KMS-11 (cell line): ENCODE data around the gene ITPR3.
"Not testable (repeated sequence)": the region's sequence is repeated elsewhere in the genome, so short reads cannot be mapped to it uniquely, and the experiment has no call there.

Source experiments
- H2AFZ ChIP-seq: fragments of 200-600 bp; sonication (generic); 2 replicates; pipeline ENCODE4 v1.6.1; 2016; ENCODE audit warnings: antibody characterized with exemption, mixed run types, low read depth
- H3K27ac ChIP-seq: fragments of 200-600 bp; sonication (generic); 2 replicates; pipeline ENCODE4 v1.6.1; 2016; ENCODE audit warnings: mild to moderate bottlenecking, mixed run types
- H3K27me3 ChIP-seq: fragments of 200-600 bp; sonication (generic); 2 replicates; pipeline ENCODE4 v1.6.1; 2017; ENCODE audit warnings: mild to moderate bottlenecking, low read depth, mixed run types, moderate library complexity; ENCODE audit not compliant: insufficient read depth
- H3K36me3 ChIP-seq: fragments of 200-600 bp; sonication (generic); 2 replicates; pipeline ENCODE4 v1.6.1; 2017; ENCODE audit warnings: mild to moderate bottlenecking, mixed run types; ENCODE audit not compliant: insufficient read depth
- H3K4me1 ChIP-seq: fragments of 200-600 bp; sonication (generic); 2 replicates; pipeline ENCODE4 v1.6.1; 2016; ENCODE audit warnings: mild to moderate bottlenecking, low read depth, mixed run types; ENCODE audit not compliant: poor library complexity, severe bottlenecking
- H3K4me2 ChIP-seq: fragments of 200-600 bp; sonication (generic); 2 replicates; pipeline ENCODE4 v1.7.0; 2016; ENCODE audit warnings: mild to moderate bottlenecking, mixed run types
- H3K4me3 ChIP-seq: fragments of 200-600 bp; sonication (generic); IDR thresholded peaks from 2 replicates; pipeline ENCODE4 v1.6.1; 2017; ENCODE audit warnings: low read depth, low read length, mixed read lengths; ENCODE audit not compliant: insufficient read depth
- H3K79me2 ChIP-seq: fragments of 200-600 bp; sonication (generic); 2 replicates; pipeline ENCODE4 v1.6.1; 2016; ENCODE audit warnings: low read depth, mixed run types; ENCODE audit not compliant: insufficient read depth
- H3K9ac ChIP-seq: fragments of 200-600 bp; sonication (generic); 2 replicates; pipeline ENCODE4 v1.6.1; 2016; ENCODE audit warnings: mild to moderate bottlenecking, mixed run types
- H4K20me1 ChIP-seq: fragments of 200-600 bp; sonication (generic); 2 replicates; pipeline ENCODE4 v1.6.1; 2016; ENCODE audit warnings: mild to moderate bottlenecking, mixed run types; ENCODE audit not compliant: insufficient read depth
- TF ChIP-seq, protein P1 (sequence below): fragments of 200-600 bp; sonication (generic); conservative IDR thresholded peaks from 2 replicates; pipeline ENCODE4 v1.6.1; 2017; ENCODE audit warnings: low read depth, mild to moderate bottlenecking, antibody characterized with exemption, low read length, moderate library complexity, mixed read lengths

The ITPR3 gene

DNA sequence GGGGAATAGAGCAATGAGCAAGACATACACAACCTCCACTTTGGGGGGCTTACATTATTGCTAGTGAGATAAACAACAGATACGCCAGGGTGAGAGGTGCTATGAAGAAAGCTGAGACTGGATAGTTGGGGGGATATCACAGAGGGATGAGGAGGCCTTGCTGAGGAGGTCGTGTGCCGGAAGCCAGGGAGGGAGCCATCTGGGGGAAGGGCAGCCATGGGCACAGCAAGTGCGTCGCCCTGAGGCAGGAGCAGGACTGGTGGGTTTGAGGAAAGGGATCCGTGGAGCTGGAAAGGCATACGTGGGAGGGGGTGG lies 28.9 kb upstream of the ITPR3 start:
- TF ChIP-seq, protein P1, sequence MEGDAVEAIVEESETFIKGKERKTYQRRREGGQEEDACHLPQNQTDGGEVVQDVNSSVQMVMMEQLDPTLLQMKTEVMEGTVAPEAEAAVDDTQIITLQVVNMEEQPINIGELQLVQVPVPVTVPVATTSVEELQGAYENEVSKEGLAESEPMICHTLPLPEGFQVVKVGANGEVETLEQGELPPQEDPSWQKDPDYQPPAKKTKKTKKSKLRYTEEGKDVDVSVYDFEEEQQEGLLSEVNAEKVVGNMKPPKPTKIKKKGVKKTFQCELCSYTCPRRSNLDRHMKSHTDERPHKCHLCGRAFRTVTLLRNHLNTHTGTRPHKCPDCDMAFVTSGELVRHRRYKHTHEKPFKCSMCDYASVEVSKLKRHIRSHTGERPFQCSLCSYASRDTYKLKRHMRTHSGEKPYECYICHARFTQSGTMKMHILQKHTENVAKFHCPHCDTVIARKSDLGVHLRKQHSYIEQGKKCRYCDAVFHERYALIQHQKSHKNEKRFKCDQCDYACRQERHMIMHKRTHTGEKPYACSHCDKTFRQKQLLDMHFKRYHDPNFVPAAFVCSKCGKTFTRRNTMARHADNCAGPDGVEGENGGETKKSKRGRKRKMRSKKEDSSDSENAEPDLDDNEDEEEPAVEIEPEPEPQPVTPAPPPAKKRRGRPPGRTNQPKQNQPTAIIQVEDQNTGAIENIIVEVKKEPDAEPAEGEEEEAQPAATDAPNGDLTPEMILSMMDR = no peak
- H3K79me2 ChIP-seq = no peaks in the 10 kb centered on the region

DNA sequence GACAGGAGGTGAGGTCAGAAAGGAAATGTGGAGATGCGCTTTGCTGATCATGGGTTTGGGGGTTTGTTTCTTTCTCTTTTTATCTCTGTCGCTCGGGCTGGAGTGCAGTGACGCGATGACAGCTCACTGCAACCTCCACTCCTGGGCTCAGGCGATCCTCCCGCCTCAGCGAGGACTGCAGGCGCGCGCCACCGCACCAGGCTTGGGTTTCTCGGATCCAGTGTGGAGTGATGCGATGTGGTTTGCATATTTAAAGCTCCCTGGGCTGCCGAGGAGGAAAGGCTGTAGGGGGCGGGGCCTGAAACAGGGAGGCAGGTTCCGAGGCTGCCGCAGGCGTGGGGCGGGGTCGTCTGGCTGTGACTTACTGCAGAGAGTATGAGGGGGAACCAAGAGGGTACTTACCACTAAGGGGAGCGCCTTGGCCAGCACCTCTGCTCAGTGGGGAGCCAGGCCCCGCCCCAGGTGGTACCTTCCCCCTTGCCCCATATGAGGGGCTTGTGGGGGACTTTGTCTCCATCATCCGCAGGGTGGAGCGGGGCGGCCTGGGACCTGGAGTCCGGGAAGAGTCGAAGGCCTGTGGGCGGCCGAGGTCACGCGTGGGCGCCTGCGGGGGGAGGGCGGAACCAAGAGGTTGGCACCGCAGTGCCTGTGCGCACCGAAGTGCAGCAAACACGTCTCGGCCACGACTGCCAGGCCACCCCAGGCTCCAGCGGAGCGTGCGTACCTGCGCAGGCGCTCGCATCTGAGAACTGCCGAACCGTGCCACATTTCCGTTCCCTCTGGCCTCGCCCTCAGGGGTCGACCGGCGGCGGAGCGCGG lies 28.3 kb upstream of the ITPR3 start:
- Histone ChIP-seq H3K36me3 (no peaks in the 10 kb centered on the region), H3K4me3 (no peak overlapping the region), H3K79me2 (no peaks in the 10 kb centered on the region), H3K4me2 (no peak overlapping the region), H3K27ac (no peak overlapping the region), H3K9ac (no peak overlapping the region), H3K27me3 (no peaks in the 10 kb centered on the region), H4K20me1 (no peaks in the 10 kb centered on the region), H3K4me1 (peaks cover 7% of the 10 kb centered on the region), H2AFZ (no peak overlapping the region)
- TF ChIP-seq, protein P1 = no peak

More for the DNA sequence above, 28.9 kb upstream of the ITPR3 start:
- Histone ChIP-seq H3K4me2 (no peak overlapping the region), H3K27me3 (no peaks in the 10 kb centered on the region), H3K9ac (no peak overlapping the region), H2AFZ (no peak overlapping the region), H3K27ac (no peak overlapping the region), H3K36me3 (no peaks in the 10 kb centered on the region), H3K4me1 (peaks cover 7% of the 10 kb centered on the region), H3K4me3 (no peak overlapping the region), H4K20me1 (no peaks in the 10 kb centered on the region)

DNA sequence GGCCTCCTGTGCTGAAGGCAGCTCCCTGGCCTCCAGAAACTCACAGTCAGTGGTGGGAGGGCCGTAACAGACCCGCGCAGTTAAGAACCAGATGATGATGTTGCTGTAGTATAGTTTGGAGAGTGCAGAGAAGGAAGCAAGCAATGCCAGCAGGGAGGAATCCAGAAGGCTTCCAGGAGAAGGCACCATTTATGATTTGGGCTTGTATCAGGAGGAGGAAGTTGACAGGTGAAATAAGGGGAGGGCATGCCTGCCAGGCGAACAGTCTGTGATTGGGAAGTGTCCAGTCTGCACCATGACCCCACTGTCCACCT lies 27.8 kb upstream of the ITPR3 start:
- Histone ChIP-seq H3K36me3 (no peaks in the 10 kb centered on the region), H3K4me3 (no peak overlapping the region), H3K79me2 (no peaks in the 10 kb centered on the region), H4K20me1 (no peaks in the 10 kb centered on the region), H3K27me3 (no peaks in the 10 kb centered on the region), H2AFZ (no peak overlapping the region), H3K4me1 (peaks cover 7% of the 10 kb centered on the region), H3K9ac (no peak overlapping the region), H3K27ac (no peak overlapping the region), H3K4me2 (no peak overlapping the region)
- TF ChIP-seq, protein P1 = no peak

DNA sequence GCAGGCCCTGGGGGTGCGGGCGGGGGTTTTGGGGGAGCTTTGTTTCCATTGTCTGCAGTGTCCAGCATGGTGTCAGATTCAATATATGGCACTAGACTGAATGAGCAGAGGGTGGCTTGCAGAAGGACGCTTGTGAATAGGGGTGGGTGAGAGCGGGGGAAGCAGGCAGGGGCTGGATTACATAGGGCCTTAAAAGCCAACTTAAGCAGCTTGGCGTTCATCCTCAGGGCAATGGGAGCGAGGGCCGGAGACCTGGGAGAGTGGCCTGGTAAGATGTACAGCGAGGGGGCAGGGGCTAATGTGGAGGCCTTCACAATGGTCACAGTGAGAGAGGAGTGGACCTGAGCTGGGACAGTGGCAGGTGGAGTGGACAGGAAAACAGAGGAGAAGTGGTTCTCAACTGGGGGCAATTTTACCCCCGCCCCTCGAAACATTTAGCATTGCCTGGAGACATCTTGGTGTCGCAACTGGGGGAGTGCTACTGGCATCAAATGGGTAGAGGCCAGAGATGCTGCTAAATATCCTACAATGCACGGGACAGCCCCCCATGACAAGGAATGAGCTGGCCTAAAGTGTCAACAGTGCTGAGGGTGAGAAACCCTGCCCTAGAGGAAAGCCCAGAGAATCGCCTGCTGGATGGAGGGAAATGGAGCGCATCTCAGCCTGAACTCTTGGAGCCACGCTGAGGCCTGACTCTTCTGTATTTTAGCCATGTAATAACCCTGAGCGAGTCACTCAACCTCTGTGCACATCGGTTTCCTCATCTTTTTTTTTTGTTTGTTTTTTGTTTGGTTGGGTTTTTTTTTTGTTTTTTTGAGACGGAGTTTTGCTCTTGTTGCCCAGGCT lies 25.9 kb upstream of the ITPR3 start:
- H3K27me3 ChIP-seq = no peaks in the 10 kb centered on the region
- H3K27ac ChIP-seq = no peak overlapping the region
- no peaks in the 10 kb centered on the region for H4K20me1 ChIP-seq
- H3K4me2 ChIP-seq = no peak overlapping the region
- no peak overlapping the region for H3K4me3 ChIP-seq
- TF ChIP-seq, protein P1 = no peak
- H3K36me3 ChIP-seq = no peaks in the 10 kb centered on the region
- no peak overlapping the region for H3K9ac ChIP-seq
- no peaks in the 10 kb centered on the region for H3K79me2 ChIP-seq
- no peak overlapping the region for H2AFZ ChIP-seq
- peaks cover 2% of the 10 kb centered on the region for H3K4me1 ChIP-seq

DNA sequence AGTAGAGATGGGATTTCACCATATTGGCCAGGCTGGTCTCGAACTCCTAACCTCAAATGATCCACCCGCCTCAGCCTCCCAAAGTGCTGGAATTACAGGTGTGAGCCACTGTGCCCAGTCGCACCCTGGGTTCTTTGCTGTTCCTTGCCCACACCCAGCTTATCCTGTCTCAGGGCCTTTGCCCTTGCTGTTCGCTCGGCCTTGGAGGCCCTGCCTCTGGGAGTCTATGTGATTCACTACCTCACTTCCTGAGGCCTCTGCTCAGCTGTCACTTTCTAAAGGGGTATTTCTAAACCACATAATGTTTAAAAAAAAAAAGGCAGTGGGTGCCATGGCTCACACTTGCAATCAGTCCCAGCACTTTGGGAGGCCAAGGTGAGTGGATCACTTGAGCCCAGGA lies 24.2 kb upstream of the ITPR3 start:
- not testable (repeated sequence) for H3K36me3 ChIP-seq, H3K4me2 ChIP-seq, H3K4me1 ChIP-seq, H3K79me2 ChIP-seq, H4K20me1 ChIP-seq, H3K27me3 ChIP-seq, H2AFZ ChIP-seq, H3K9ac ChIP-seq, H3K4me3 ChIP-seq, H3K27ac ChIP-seq
